Measurements from ENCODE around the gene DHRSX.
"Not testable (repeated sequence)": the region's sequence is repeated elsewhere in the genome, so short reads cannot be mapped to it uniquely, and the experiment has no call there.

DHRSX gene

DNA sequence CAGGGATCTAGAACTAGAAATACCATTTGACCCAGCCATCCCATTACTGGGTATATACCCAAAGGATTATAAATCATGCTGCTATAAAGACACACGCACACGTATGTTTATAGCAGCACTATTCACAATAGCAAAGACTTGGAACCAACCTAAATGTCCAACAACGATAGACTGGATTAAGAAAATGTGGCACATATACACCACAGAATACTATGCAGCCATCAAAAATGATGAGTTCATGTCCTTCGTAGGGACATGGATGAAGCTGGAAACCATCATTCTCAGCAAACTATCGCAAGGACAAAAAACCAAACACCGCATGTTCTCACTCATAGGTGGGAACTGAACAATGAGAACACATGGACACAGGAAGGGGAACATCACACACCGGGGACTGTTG lies 81.4 kb downstream of the DHRSX start:
- DNase-seq: not testable (repeated sequence)

DNA sequence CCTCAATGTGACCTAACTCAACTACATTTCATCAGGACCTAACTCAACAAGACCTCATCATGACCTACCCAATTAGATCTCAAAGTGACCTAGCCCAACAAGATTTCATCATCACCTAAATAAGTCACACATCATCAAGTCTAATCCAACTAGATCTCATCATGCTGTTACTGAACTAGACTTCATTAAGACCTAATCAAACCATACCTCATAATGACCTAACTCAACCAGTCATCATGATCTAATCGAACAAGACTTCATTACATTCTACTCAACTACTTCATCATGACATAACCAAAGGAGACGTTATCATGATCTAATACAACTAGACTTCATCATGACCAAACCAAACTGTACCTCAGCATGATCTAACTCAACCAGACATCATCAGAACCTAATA lies 82.8 kb downstream of the DHRSX start:
- no peak for DNase-seq

DNA sequence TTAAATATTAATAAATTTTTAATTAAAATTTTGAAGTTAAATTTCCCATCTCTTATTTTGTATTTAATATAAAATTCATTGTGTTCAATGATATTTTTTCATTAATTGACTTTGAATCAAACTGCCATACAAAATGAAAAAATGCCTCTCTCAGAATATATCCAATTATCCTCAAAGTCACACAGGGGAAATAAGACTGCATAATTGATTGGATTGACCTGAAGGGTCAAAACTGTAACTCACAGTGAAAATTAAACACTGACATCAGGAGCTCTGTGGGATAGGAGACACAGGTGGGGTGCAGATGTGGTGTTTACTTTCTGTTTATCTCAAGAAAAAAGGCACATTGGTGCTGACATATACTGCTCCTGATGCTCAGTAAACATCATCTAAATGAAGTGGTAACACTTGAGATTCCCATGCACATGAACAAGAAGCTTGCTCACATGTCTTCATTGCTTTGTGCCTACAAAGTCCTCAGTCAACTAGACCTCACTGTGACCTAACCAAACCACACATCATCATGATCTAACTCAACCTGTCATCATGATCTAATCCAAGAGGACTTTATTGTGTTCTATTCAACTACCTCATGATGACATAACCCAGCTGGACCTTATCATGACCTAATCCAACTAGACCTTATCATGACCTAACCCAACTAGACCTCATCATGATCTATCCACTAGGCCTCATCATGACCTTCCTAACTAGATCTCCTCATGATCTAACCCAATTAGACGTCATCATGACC lies 83.7 kb downstream of the DHRSX start:
- DNase-seq: no peak

DNA sequence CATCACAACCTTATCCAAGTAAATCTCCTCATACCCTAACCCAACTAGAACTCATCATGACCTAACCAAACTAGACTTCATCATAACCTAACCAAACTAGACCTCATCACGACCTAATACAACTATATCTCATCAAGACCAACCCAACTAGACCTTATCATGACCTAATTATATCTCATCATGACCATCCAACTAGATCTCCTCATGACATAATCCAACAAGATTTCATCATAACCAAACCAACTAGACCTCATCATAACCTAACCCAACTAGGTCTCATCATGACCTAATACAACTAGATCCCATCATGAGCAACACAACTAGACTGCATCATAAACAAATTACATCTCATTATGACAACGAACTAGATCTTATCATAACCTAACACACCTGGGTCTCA lies 86.4 kb downstream of the DHRSX start:
- DNase-seq: no peak

DNA sequence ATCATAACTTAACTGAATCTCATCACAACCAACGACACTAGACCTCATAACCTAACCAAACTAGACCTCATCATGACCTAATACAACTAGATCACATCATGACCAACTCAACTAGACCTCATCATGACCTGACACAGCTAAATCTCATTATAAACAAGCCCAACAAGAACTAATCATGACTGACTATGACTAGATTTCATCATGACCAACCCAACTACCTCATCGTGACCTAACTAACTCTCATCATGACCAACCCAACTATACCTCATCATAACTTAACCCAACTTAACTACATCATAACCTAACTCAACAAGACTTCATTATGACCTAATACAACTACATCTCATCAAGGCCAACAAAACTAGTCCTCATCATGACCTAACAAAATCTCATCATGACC lies 86.8 kb downstream of the DHRSX start:
- DNase-seq: no peak

DNA sequence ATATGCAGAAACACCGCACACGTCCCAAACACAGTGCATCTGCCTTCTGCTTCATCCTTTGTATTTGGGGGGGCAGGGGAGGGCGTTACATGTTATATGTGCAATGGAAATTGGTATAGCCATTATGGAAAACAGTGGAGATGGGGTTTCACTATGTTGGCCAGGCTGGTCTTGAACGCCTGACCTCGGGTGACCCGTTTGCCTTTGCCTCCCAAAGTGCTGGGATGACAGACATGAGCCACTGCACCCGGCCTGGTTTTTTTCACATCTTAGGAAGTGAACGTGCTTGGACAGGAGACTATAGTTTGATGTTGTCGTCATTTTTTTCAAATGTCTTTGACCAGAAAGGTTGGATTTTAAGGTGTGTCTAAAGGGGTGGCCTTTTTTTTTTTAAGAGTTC lies 88.6 kb downstream of the DHRSX start:
- no peak for DNase-seq

DNA sequence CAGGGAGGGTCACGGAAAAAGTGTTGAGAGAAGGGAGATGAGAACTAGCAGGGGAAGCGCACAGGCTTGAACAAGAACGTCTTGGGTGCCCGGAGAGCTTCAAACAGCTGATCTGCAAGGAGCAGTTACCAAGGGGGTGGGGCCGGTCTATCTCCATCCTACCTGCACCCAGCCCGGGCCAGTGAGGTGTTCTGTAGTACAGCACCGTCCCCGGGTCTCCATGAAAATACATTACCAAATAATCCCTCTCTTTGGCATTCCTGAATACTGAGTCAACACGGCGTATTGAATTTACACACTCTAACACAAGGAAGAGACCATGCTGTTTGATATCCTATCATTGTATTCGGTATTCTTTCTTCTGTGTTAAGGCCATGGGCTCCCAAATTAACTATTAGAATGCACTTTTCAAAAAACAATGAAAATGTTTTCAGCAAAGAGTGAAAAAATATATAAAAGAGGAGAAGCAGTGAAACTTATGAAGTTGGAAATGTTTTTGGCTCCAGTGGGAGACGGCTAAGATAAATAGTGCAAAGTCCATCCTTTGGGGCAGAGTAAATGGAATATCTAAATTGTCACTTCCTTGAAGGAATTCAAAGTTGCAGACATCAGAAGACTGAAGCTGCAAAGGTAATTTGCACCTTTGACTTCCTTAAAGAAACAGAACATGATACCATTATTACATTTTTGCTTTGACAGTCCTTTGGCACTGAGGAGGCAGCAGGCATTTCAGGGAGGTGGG lies 90.3 kb downstream of the DHRSX start:
- DNase-seq: no peak

DNA sequence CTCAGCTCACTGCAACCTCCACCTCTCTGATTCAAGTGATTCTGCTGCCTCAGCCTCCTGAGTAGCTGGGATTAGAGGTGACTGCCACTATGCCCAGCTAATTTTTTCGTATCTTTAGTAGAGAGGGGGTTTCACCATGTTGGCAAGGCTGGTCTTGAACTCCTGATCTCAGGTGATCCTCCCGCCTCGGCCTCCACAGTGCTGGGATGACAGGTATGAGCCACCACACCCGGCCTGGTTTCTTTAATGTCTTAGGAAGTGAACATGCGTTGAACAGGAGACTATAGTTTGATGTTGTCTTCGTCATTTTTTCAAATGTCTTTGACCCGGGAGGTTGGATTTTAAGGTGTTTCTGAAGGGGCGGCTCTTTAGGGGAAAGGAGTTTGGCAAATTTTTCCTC lies 91.0 kb downstream of the DHRSX start:
- DNase-seq: no peak

DNA sequence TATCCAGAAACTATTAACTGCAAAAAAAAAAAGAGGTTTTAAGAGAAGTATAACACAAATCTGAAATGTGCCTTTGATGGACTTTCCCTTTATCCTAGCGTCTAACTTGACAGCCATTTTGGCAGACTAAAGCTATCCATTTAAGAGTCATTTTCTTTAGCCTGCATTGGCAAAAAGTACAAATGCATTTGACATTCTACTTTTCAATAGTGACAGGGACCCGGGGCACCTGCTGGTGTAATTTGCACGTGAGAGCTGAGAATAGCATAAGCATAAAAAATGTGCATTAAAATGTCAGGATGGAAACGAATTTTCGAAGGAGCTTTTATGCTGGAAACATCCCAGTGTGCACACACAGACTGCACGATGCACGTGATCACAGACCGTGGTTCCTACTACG lies 91.9 kb downstream of the DHRSX start:
- no peak for DNase-seq

DNA sequence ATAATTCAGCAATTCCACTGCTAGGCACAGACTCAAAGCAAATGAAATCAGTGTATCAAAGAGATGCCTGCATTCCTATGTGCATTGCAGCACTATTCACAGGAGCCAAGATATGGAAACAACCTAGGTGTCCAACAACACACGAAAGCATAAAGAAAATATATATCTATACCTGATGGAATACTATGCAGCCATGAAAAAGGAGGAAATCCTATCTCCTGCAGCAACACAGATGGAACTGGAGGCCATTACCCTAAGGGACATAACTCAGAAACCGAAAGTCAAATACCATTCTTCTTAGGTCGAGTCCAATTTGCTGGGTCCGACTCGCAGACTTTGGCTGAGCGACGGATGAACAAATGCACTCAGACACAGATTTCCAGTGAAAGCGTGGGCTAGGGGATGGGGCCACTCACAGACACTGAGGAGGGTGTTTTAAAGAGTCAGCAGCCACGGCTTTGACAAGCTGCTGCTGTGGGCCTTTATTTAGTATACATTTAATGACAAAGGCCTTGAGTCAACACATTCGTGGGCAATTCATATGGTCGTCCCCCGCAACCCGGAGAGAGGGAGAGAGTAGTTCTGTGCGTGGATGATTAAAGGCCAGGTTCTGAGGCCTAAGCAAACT lies 93.8 kb downstream of the DHRSX start:
- DNase-seq: no peak

DNA sequence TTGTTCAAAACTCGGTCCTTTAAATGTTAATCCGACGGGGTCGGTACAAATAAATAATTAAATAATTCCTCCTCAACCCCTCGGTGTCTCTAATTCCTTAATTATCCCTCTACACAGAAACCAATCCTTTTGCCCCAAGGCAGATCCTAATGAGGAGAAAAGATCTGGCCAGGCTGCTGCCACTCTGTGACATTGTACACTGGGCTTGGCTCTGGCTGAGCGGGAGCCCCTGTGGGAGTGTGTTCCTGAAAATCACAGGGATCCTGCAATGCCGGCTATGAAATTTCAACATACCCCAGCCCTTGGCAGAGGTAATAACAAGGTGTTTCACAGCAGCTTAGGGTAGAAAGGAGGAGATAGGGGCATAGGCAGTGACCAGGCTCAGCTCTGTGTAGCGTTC lies 96.0 kb downstream of the DHRSX start:
- DNase-seq: no peak

DNA sequence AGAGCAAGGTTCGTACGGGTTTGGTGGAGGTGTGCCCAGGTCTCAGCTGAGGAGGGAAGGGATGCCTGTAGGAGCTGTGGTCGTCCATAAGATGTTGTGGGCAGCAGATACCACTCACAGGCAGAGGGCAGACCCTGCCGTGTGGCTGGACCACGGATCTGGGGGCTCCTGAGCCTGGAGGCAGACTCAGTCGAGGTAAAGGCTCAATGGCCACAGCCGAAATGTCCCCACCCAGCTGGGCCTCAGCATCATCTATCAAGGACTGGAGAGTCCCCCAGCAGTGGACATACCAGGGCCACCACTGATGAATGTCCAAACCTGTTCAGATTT lies 98.5 kb downstream of the DHRSX start:
- DNase-seq: no peak

DNA sequence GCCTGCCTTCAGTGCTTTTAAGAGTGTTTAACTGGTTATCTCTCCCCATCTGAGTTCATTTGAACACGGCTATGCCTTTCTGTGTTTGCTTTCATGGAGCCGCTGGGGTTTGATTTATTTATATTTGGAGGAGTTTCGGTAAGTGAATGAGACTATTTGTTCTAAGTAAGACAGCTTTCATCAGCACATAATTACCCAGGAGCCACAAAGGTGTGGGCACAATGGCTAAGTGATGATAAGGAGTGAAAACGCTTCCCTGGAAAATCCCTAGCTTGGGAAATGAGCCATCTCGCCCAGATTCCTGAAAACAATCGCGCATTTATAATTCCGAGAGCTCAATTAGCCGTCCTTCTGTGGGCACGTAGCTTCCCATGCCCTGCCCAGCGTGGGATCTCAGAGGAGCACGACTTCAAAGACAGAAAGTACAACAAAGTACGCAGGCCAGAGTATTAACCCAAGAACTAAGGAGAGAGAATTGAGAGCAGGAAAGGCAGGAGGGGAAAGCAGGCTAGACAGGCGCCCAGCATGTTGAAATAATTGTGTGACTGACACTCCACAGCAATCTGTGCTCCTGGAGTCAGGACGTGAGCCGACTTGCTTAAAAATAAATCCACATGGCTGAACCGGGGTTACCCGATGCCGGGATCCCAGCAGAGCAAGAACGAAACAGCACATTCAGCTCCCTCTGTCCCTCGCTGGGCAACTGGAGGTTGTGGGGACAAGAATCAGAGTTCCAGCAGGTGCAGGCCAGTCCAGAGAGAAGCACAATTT lies 99.0 kb downstream of the DHRSX start:
- DNase-seq: no peak

DNA sequence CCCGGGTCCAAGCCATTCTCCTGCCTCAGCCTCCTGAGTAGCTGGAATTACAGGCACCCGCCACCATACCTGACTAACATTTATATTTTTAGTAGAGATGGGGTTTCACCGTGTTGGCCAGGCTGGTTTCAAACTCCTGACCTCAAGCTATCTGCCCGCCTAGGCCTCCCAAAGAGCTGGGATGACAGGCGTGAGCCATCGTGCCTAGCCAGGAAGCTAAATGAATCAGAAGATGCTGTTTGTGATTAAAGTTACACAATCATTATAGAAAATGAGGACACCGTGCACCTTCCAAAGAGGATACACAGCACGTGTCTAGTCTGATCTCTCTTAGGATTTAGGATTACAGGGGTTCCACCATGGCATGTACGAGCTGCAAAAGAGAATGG lies 99.6 kb downstream of the DHRSX start:
- DNase-seq: no peak

DNA sequence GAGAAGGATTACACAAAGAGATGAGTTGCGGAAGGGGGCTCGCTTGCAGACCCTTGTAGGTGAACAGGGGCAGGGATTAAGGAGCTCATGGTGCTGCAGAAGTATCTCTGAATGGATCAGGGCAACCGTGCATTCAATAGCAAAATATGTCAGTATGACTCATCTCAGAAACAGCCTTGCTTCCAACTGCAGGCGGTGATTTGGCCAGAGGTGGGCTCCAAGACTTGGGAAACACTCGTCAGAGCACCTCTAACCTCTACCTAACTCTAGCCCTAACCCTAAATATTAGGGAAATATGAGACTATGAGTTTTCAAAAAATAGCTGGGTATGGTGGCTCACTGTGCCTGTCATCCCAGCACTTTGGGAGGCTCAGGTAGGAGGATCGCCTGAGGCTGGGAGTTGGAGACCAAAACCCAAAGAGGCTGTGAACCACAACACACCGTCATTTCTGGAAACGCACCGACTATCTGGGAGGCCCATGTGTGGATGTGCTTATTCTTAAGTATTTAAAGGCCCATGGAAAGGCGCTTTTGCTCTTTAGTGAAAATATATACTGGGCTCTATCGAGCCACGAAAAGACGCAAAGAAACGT lies 102.6 kb downstream of the DHRSX start:
- no peak for DNase-seq

DNA sequence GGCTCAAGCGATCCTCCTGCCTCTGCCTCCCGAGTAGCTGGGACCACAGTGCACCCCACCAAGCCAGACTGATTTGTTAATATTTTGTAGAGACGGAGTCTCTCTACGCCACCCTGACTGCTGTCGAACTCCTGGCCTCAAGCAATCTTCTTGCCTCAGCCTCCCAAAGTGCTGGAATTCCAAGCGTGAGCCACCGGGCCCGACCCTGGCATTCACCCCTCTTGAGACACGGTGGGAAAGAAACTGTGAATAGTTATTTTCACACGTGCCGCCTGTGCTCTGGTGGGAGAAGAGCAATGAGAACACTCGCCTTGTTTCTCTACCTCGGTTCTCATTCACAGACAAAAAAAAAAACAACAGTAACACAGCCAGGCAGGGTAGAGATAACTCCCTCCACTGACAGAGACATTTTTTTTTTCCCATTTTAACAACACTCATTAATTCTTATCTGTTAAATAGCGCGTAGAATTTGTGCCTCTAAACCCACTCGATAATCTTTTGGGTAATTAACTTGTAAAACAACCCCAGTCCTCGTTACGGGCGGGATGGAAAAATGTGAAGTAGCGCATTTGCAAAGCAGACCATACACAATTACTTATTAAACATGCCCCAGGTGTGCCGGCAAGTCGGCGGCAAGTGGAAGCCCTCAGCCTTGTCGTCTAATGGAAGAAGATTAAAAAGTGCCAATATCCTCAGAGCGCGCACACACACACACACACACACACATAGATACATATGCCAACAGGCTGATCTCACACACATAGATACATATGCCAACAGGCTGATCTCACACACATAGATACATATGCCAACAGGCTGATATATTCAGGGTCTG lies 103.3 kb downstream of the DHRSX start:
- no peak for DNase-seq

DNA sequence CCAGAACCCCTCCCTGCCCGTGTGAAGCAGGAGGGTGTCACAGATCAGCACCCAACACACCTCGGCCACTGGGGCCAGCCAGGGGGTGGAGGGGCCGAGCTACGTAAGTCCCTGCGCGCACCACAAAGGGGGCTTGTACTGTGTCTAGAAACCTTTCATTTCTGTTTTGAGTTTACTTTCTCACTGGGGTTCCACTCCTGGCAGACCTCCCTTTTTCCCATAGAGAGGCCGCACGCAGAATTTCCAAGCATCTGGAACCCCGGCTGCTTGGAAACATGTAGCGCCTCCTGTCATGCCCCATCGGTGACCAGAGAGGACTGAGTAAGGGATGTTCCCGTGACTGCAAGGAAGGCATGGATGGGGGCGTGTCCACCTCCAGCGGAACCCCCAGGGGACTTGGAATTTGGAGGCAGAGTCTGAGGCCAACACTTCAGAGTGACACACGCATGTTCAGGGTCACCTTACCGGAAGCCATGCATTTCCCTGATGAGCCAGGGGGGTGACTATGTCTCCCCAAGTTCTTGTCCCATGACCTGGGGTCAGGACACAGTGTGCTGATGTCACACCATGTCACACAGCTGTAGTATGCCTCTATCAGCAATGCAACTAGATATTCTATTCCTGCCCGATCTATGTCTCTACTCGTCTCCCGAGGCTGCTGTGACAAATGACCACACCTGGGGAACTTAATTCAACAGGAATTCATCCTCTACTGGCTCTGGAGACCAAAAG lies 105.3 kb downstream of the DHRSX start:
- DNase-seq: no peak

DNA sequence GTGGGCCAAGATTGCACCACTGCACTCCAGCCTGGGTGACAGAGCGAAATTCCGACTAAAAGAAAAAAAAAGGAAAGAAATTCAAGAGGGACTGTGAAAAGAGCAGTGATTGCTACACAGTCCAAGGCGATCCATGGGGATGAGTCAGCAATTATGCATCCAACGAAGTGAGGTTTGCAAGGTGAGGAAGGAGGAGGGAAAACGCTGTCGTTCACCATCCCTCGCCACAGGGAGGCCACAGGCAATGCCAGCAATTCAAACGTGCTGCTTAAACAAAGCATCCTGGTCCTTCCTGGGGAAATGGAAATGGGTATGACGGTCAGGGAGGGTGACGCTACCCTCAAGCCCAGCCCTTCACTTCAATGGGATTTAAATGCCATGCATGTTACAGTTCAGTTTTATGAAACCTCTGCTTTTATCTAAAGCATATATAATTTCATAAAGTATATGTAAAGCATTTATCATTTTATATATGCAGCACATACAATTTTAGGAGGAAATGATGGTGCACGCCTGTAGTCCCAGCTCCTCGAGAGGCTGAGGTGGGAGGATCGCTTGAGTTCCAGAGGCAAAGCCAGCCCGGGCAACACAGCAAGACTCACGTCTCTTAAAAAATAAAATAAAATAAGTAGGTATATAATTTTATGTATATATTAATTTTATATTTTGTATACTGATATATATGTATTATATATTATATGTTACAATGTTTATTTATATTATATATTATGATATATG lies 108.7 kb downstream of the DHRSX start:
- DNase-seq: no peak

DNA sequence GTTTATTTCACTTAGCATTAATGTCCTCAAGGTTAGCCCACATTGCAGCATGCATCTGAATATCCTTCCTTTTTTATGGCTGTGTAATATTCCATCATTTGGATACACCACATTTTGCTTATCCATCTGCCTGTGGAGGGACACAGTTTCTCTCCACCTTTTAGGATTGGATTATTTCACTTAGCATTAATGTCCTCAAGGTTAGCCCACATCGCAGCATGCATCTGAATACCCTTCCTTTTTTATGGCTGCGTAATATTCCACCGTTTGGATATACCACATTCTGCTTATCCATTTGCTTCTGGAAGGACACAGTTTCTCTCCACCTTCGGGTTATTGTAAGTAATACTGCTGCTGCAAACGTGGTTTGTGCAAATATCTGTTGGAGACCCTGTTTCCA lies 110.0 kb downstream of the DHRSX start:
- DNase-seq: no peak

DNA sequence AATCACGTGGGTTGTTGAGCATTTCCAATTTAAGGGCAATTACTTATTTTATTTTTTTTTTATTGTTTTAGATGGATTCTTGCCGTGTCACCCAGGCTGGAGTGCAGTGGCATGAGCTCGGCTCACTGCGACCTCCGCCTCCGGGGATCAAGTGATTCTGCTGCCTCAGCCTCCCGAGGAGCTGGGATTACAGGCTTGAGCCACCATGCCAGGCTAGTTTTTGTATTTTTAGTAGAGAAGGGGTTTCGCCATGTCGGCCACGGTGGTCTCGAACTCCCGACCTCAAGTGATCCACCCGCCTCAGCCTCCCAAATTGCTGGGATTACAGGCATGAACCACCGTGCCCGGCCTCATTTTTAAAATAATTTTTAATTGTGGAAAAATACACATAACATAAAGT lies 111.0 kb downstream of the DHRSX start:
- not testable (repeated sequence) for DNase-seq

DNA sequence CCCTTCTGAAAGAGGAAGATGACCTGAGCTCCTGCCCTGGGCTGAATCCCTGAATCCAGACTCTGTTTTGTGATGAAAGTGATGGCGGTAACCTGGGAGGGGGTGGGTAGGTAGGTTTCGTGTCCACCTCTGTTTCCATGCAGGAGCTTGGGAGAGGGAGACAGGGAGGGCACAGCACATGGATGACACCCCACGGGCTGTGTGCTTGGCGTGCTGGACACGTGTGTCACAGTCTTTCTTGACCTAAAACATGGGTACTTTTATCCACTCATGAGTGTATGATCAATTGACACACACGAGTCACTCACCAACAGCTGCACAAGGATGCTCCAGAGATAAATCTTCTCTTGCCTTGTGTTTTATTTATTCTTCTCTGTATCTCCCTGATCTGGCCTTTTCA lies 111.5 kb downstream of the DHRSX start:
- DNase-seq: no peak

Measured in CD4-positive, alpha-beta T cell treated with Interleukin-4 for 1 hour (primary cell).